CMK (cell line): ENCODE data around the gene KRTAP10-12.
"Not testable (repeated sequence)": the region's sequence is repeated elsewhere in the genome, so short reads cannot be mapped to it uniquely, and the experiment has no call there.

ENCODE experiments used
- DNase-seq: peaks from one replicate; pipeline ENCODE4 v3.0.0-alpha.2; 2010; ENCODE audit warnings: low read depth

Gene KRTAP10-12

GRCh38 chr21:44697172-44697810 lies at the start of gene KRTAP10-12:
Gene KRTAP10-12, plus strand, starts transcription at chr21:44697172. Its CDS starts 30 bp downstream, at chr21:44697202.
- not testable (repeated sequence) for DNase-seq

DNA sequence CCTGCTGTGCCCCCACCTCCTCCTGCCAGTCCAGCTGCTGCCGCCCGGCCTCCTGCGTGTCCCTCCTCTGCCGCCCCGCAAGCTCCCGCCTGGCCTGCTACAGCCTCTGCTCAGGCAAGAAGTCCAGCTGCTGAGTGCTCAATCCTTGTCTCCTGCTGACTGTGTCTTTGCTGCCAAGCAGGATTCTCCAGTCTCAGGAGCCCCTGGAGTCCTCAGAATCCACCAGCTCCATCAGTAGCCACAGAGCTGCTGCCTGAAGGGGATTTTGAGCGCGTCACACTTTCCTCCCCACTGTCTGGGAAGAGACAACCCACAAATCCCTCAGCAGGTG lies 49.8 kb upstream of the KRTAP10-12 start:
- no peak for DNase-seq

GRCh38 chr21:44648557-44649311 lies 48.2 kb upstream of the KRTAP10-12 start:
- no peak for DNase-seq

DNA sequence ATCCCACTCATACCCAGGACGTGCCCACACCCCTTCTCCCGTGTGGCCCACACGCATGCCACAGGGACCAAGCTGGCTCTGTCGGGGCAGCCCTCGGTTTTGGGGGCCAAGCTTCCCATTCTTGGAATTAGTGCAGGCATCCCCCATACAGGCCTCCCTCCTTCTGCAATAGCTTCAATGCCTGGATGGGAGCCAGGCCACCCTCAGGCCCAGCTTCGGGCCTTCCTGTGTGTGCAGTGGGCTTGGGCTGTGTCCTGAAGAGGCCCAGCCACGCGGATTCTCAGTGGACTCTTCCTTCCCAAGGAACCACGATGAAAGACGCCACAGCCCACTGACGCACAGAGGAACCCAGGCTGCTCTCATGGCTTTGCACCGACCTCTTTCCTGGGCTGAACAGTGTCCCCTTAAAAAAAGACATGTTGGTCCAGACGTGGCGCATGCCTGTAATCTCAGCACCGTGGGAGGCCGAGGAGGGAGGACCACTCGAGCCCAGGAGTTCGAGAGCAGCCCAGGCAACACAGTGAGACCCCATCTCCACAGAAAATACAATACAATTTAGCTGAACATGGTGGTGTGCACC lies 47.4 kb upstream of the KRTAP10-12 start:
- DNase-seq, result no peak

GRCh38 chr21:44650265-44650972 lies 46.6 kb upstream of the KRTAP10-12 start:
- no peak for DNase-seq

GRCh38 chr21:44650973-44651675 lies 45.8 kb upstream of the KRTAP10-12 start:
- no peak for DNase-seq

DNA sequence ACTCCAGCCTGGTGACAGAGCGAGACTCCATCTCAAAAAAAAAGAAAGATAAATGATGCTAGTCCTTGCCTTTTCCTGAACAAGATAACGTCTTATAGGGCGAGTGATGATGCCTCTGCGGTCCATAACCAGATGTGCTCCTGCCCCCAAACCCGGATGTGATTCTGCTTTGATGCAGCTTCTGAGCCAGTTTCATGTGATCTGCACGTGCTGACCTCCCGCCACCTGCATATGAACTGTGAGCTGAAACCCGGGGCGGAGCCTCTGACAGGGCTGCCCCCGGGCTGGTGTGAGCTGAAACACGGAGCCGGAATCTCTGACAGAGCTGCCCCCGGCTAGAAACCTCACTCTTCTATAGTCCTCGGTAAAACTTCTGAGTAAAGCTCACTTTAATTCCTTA lies 43.8 kb upstream of the KRTAP10-12 start:
- DNase-seq, result no peak

DNA sequence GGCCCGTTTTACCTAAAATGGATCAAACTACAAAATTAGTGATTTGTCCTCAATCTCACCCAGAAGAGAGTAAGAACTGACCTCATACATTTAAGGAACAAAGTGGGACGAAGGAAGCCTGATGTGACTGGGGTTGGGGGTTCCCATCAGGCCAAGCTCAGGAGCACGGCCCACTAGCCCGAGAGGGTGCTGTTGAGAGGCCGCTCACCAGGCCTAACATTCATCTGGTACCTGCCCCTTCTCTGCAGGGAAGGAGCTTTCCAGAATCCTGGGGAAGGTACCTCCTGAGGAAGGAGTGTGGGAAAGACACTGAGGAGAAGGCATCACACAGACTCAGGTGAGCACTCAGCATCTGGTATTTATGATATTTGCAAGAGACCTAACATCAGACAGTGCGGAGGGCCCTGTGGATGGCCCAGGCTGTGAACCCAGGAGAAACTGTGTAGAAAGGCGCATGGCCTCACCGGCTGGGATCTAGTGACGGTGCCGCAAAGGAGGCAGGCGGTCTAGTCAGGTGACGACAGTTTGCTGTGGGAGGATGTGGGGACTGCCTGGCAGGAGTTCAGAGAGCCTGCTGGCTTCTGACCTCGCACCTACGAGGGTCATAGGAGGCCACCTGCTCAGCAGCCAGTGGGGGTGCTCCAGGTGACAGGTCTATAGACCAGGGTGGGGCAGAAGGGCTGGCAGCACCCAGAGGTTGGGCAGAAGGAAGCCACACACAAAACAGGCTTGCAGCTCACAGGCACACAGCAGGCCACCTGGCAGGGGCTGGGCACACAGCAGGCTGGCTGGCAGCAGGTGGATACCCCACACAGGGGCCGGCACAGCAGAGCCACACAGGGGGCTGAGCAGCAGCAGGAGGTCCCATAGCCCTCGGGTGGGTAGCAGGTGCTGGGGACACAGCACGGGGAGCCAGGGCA lies 43.1 kb upstream of the KRTAP10-12 start:
- DNase-seq, result no peak

GRCh38 chr21:44654576-44655175 lies 42.3 kb upstream of the KRTAP10-12 start, which contains the start of gene KRTAP12-4:
Gene KRTAP12-4, minus strand, starts transcription at chr21:44654659. Its CDS starts 45 bp downstream, at chr21:44654614.
- no peak for DNase-seq

- DNase-seq, result no peak
Measured at GRCh38 chr21:44656868-44657267, 40.1 kb upstream of the KRTAP10-12 start.

GRCh38 chr21:44657635-44658540 lies 39.1 kb upstream of the KRTAP10-12 start, which contains the start of gene KRTAP12-3:
Gene KRTAP12-3, plus strand, starts transcription at chr21:44657932. Its CDS starts 48 bp downstream, at chr21:44657980.
- DNase-seq, result no peak

DNA sequence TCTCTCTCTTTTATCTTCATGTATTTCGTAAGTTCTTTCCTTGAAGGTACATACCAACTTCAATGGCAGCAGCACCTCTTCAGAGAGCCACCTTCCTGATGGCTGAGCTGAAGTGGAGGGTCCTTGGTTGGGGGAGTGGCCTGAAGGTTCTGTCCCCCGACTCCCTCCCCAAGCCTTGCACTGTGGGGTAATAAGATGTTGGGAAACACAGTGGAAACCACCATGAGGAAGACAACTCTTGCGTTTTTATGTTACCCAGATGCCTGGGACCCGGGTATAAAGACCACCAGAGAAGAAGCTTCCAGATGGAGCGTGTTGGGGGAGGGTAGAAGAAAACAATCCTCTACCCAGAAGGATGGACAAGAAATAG lies 38.4 kb upstream of the KRTAP10-12 start:
- DNase-seq, result no peak

DNA sequence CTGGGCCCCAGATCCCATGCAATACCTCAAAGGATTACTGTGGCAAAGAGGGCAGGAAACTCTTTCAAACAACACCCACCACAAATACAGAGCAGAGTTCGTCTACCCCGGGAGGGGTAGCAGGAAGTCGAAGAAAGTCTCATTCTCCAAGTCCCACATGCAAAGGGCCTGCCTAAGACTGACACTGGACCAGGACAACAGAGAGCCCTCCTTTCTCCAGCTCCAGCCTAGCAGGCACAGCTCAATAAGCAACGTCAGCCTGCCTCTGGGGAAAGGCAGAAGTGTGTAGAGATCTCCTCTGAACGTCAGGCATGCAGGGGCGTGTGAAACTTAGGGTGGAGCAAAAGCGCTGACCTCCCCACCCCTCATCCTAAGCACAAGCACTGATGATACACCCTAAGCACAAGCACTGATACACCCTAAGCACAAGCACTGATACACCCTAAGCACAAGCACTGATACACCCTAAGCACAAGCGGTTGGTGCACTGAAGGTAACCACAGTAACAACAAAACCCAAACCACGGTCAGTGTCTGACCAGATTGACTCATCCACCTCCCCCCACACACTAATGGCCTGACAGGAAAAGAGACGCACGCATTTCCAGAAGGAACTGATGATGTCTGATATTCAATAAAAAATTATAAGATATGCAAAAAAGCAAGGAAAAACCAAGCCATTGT lies 37.9 kb upstream of the KRTAP10-12 start:
- DNase-seq, result no peak

- DNase-seq, result not testable (repeated sequence)
Measured at GRCh38 chr21:44661567-44661966, 35.4 kb upstream of the KRTAP10-12 start.

DNA sequence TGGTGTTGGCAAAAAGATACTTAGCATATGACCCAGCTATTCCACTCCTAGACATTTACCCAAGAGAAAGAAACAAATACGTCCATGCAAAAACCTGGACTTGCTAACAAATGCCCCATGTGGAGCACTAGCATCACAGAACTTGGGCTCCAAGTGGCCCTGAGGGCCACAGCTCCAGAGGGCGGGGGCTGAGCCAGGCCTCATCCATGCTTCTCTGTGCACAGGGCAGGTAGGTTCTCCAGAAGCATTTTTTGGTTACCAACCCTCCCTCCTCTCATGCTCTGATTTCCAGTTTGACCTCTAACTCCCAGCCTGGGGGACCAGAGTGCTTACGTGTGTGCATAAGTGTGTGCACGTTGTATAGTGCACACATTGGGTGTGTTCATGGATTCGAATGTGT lies 32.3 kb upstream of the KRTAP10-12 start:
- DNase-seq, result no peak

DNA sequence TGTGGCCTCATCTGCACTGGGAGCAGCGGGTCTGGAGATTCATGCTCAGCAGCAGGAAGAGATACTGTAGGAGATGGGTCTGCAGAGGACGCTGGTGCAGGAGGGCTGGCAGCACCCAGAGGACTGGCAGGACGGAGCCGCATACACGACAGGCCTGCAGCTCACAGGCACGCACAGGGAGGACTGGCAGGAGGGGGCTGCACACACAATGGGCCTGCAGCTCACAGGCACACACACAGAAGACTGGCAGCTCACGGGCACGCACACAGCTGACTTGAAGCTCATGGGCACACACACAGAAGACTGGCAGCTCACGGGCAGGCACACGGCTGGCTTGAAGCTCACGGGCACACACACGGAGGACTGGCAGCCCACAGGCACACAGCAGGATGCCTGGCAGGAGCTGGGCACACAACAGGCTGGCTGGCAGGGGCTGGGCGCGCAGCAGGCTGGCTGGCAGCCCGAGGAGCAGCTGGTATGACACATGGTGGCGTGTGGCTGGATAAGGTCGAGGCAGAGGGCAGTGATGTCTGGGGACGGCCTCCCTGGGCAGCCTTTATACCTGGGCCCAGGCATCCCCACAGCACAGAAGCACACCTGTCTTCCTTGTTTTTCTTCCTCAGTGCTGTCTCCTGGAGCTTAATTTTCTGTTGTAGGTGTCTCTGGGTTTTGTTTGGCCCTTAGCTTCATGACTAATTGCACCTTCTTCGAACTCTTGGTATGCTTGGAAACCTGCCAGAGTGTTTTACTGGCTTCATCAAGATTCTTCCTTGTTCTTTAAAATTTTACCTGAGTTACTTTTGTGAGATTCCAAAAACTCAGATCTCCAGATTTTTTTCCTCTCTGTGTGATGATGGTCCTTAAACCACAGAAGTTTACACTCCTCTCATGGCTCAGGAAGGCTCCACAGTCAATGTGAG lies 30.3 kb upstream of the KRTAP10-12 start, which contains the start of gene KRTAP12-2:
Gene KRTAP12-2 (minus strand): TSS at position 527 of the 920 bp plus-strand sequence. CDS start 41 bp downstream, at position 486.
- no peak for DNase-seq

DNA sequence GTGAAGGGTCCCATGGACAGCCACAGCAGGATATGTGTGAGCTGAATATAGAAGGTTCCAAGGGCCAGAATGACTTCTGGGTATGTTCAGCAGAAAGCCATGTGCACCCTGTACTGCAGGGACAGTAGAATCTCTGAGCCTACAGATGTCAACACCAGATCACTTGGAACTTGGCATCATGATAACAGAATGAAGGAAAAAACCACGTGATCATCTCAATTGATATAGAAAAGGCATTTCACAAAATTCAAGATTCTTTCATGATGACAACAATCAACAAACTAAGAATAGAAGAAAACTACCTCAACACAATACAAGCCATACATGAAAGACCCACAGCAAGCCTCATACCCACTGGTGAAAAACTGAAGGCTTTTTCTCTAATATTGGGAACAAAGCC lies 29.4 kb upstream of the KRTAP10-12 start:
- DNase-seq, result no peak
